B cell (primary cell): ENCODE measurements around the gene CCDC88C. TPM values are rescaled to one million over a fixed set of nuclear protein-coding genes. Genes with fewer than 3 reads are reported as not detected.

ENCODE experiments used
- polyA plus RNA-seq: library from polyadenylated mRNA; depleted of rRNA; stranded (reverse); fragments of >200 nt; gene quantifications from 2 replicates; pipeline ENCODE4 v1.2.3, GENCODE V29; 2012
- total RNA-seq, 2 donors: library from RNA; stranded (reverse); fragments of 120-200 nt in 1 of 2; gene quantifications; 1 replicate in 1 of 2; 2 replicates in 1 of 2; pipeline versions ENCODE4 v1.2.3 to v1.2.4, GENCODE V29; 2013 to 2022

Gene CCDC88C
- total and polyA plus RNA-seq, 2 donors (not counting 1 experiment from before 2014, with no cell fraction given), result 98.7 to 181 TPM

Other genes starting within 250 kb of the CCDC88C start
- gene GPR68, start 173.1 kb downstream of the CCDC88C start, total RNA-seq, result 0.34 and 0.53 TPM in 2 replicates
- 0.31 and 1.3 TPM in 2 replicates for gene GPR68, start 173.1 kb downstream of the CCDC88C start, polyA plus RNA-seq
- 184 and 189 TPM in 2 replicates for gene PPP4R3A, start 92.5 kb upstream of the CCDC88C start, total RNA-seq
- 80.6 and 141 TPM in 2 replicates for gene PPP4R3A, start 92.5 kb upstream of the CCDC88C start, polyA plus RNA-seq